Head of caudate nucleus (tissue), 42 donors: ENCODE data around the gene PPP1R16B.

Experiments
- DNase-seq, 42 donors: peaks; one replicate each; pipeline versions ENCODE4 v3.0.0 to v3.0.0-alpha.2; 2020 to 2021; ENCODE audit warnings: mixed read lengths in 7 of 42
- intact Hi-C: fragments of 100-400 bp; cut with DNase I; formaldehyde crosslinking; loops from one replicate; pipeline ENCODE4 v1.15.0; 2022

PPP1R16B gene

DNA sequence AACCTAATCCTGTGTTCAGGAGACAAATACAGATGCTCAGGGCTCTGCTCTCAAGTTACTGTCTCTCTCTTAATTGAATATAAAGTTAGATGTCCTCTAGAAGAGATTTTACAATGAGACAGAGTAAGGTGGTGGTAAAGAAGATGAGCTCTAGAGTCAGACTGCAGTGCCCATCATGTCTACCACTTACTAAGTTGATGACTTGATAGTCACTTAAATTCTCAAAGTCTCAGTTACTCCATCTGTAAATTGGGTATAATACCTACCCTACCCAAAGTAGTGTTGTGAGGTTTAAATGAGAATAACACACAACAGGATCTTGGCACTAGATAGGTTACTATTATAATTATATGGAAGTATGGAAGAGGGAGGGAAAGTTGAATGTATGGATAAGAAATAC is 158.2 kb downstream of the PPP1R16B start:
- intact Hi-C loops: loop anchor here (5.0 kb wide), 1 partner anchor 36 kb away; the partner anchor contains the start of gene FAM83D
- DNase-seq: no peak

DNA sequence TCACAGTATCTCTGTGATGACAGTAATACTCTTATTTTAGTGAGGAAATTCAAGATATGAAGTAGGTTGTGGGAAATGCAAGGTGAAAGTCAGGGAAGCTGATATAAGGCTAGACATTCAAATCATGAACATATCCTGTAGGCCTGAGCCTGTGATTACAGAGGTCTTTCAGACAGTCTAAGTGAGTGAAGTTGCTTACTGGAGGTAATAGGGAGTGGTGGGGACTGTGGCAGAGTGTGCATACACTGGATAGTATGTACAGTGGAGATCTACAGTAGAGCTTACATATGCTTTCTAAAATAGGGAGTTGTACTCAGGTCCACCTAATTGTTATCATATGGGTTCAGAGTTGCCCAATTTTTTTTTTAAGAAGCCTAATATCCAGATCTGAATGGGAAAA is 159.8 kb downstream of the PPP1R16B start:
- DNase-seq: no peak
- intact Hi-C loops: no loop called here

DNA sequence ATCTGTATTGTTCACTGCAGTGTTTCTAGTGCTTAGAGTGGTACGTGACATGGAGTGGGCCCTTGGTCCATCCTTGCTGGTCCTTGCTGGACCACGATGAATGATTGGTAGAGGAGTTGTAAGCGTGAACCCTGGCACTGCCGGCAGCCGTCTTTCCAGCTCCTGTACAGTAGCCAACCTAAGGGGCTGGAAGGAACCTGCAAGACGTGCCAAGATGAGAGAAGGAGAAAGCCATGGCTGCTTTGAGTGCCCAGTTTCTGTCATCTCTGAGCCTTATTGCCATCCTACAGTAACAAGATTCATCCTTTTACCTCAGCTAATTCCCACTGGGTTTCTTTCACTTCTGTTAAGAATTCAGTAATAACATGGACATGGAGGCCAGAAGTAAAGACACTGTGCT is 162.6 kb downstream of the PPP1R16B start:
- DNase-seq: no peak
- intact Hi-C loops: no loop called here

DNA sequence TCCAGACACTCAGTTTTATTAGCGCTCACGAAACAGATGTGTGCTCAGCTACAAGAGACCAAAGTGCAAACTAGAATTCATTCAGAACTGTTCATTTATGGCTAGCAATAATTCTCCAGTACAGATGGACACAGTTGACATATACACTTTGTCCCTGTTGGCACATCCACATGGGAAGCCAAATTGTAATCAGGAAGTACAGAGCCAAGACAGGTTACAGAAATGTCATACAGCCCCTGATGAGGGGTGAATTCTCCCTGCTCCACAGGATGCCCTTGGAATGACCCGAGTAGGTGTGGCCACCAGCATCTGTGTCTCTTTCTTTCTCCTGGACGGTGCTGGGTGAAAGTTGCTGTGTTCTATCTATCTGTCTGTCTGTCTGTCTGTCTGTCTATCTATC is 164.2 kb downstream of the PPP1R16B start:
- DNase-seq: no peak
- intact Hi-C loops: no loop called here

DNA sequence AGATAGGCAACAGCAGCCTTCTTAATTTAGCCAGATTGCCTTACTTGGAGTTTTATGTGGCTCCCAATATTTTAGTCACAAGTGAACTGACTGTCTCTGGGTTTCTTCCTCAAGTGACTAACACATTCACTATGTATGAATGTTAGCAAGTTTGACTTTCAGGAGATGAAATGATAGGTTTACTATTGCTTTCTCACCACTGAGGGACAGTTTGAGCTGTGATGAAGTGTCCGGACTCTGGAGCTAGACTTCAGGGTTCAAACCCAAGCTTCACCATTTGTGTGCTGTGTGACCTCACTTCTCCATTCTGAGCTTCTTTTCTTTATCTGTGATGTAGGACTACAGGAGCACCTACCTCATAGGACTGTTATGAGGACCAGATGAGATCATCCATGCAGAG is 164.8 kb downstream of the PPP1R16B start:
- DNase-seq: no peak
- intact Hi-C loops: no loop called here
